Dermis blood vessel endothelial cell (primary cell): ENCODE results near the gene ISL2. TPM values are rescaled to one million over a fixed set of nuclear protein-coding genes. Genes with fewer than 3 reads are reported as not detected.
A peak's percentile ranks its signal among the peaks of the same experiment; 100 is the strongest.
"Not testable (repeated sequence)": the region's sequence is repeated elsewhere in the genome, so short reads cannot be mapped to it uniquely, and the experiment has no call there.

Experiments
- DNase-seq: peaks from one replicate; pipeline ENCODE4 v3.0.0; 2010
- total RNA-seq: library from RNA; depleted of rRNA; stranded (reverse); fragments of >200 nt; gene quantifications from 2 replicates; pipeline ENCODE4 v1.2.3, GENCODE V29; 2014

Gene ISL2
- total RNA-seq: 0.56 and 1.2 TPM in 2 replicates

GRCh38 chr15:76336254-76337058 lies at the start of gene ISL2:
Gene ISL2, plus strand, starts transcription at chr15:76336773. Its CDS starts 111 bp downstream, at chr15:76336884.
- DNase-seq: peak; percentile 70

DNA sequence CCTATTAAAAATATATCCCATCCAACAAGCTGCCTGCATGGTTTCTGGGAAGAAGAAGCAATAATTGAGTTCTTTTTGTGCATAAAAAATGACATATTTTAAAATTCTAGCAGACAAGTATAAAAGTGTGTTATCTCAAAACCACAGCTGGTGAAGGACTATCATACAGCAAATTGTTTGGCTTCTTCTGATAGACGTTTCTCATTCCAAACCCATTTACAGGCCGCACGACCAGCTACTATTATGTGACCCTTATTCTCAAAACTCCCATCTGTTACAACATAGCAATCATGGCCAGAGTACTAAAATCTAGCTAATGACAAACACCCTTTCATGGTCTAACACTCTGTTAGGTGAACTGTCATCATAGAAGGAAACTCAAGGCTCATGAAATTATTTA lies 47.0 kb upstream of the ISL2 start:
- no peak for DNase-seq

- peak; percentile 60 for DNase-seq
Measured at GRCh38 chr15:76293361-76293760, 43.2 kb upstream of the ISL2 start.

DNA sequence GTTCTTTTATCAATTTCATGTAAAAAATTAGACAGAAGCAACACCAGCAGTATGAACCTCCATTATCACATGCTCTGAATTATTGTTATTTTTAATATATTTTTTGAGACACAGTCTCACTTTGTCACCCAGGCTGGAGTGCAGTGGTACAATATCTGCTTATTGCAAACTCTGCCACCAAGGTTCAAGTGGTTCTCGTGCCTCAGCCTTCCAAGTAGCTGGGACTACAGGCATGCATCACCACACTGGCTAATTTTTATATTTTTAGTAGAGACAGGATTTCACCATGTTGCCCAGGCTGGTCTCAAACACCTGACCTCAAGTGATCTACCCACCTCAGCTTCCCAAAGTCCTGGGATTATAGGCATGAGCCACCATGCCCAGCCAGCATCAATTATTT lies 42.1 kb upstream of the ISL2 start:
- DNase-seq: not testable (repeated sequence)

GRCh38 chr15:76296849-76297248 lies 39.7 kb upstream of the ISL2 start:
- no peak for DNase-seq

DNA sequence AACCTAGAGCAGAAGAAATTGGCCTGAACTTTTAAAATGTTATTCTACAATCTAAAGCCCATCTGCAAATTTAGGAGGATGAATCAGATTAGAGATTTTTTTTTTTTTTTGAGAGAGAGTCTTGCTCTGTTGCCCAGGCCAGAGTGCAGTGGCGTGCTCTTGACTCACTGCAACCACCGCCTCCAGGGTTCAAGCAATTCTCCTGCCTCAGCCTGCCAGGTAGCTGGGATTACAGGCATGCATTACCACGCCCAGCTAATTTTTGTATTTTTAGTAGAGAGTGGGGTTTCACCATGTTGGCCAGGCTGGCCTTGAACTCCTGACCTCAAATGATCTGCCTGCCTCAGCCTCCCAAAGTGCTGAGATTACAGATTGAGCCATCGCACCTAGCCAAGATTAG lies 38.6 kb upstream of the ISL2 start:
- DNase-seq: not testable (repeated sequence)

GRCh38 chr15:76298986-76299385 lies 37.6 kb upstream of the ISL2 start:
- no peak for DNase-seq

DNA sequence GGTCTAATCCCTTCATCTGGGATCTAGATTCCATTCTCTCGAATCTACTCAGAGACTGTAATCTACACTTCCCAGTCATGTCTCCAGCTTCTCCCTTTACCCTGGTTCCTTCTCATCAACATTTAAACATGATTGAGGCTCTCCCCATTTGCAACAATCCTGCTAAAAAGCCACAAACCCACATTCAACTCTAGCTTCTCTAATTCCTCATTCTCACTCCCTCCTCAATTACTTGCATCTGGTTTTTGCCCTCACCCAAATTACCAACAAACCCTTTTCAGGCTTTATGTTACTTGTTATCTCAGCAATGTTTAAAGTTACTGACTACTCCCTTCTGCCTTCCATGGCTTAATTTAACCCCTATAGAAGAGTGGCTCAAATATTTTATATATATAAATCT lies 36.8 kb upstream of the ISL2 start:
- DNase-seq: no peak

DNA sequence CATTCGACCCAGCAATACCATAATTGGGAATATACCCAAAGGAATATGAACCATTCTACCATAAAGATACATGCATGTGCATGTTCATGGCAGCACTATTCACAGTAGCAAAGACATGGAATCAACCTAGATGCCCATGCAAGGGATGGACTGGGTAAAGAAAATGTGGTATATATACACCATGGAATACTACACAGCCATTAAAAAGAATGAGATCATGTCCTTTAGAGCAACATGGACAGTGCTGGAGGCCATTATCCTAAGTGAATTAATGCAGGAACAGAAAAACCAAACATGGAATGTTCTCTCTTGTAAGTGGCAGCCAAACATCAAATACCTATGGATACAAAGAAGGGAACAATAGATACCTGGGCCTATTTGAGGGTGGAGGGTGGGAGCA lies 32.7 kb upstream of the ISL2 start:
- no peak for DNase-seq

DNA sequence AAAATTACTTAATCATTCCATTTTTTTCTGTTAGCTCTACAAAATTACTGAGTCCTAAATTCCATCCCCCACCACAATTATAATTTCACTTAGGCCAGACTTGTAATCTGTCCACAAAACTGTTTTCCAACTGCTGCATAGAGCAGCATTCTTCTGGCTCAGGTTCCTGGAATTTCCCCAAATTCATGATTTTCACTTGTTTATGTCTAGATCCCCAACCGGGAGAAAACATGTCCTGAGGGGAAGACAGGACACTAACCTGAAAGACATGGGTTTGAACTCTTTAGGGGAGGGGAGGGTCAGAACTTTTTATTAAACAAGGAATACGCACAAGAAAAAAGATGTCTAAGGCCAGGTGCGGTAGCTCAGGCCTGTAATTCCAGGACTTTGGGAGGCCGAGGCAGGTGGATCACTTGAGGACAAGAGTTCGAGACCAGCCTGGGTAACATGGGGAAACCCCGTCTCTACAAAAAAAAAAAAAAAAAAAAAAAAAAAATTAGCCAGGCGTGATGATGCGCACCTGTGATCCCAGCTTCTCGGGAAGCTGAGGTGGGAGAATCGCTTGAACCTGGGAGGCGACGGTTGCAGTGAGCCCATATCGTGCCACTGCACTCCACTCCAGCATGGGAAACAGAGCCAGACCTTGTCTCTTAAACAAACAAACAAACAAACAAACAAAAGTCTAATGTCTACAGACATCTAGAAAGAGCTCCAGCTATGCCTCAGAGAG lies 26.8 kb upstream of the ISL2 start:
- peak; percentile 24 for DNase-seq

DNA sequence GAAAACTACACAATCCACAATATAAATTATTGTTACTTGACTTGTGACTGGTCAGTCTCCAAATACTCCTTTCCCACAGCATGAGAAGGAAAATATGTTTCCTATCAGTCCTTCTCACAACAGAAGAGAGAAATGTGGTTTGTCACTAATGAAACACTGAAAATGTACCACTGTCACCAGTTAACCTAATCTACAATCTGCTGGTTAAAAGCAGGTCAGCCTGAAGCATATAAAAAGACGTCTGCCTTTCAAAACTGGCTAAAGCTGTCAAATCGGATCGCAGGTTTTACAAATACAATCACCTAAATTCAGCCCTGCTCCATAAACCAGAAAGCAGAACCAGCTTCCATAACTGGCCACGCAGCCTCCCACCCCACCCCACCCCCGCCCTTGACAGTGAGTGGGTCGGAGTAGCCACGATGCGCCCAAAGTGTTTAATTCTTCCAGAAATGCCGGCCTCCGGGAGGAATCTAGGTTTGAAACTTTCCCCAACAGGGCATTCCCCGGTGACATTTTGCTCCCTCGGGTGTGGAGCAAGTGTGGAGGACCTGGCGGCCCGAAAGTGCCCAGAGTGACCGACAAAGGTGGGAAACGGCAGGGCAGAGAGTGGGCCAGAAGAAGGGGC lies 26.0 kb upstream of the ISL2 start:
- peak; percentile 38 for DNase-seq

DNA sequence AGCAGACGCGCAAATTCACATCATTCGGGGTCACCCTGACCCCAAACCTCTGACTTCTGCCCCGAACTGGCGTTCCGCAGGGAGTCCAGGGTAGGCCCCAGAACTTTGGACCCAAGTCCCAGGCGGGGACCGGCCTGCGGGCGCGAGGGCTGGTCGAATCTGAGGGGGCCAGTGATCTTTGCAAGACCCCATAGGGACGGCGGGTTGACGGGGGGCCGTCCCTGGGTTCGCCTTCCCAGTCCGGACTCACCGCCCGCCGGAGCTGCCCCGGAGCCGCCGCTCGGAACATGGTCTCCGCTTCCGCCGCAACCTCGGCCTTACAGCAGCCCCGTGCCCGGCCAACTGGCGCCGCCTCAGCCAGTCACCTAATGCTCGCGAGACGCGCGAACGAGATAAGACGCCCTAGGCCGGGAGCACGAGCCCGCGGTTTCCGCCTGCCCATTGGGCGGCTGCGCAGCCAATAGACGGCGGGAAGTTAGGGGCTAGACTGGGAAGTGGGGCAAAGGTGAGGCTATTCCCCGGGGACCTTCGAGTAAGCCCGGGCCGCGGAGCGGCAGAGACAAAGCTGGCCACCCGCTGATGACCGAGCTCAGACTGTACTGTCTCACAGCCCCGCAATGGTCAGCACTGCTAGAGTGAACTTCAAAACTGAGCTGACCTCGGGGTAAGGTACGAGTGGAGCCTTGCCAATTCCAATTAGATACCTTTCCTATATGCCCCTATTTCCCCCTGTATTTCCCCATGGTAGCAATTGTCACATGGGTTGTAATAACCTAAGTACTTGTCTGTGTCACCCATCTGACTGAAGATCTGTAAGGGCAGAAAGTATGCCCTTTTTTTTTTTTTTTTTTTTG lies 25.2 kb upstream of the ISL2 start, which contains the start of gene ETFA:
Gene ETFA, minus strand, starts transcription at position 370 of the 854 bp plus-strand sequence. Its CDS starts 81 bp downstream, at position 289.
- DNase-seq: peak; percentile 97

GRCh38 chr15:76312540-76313174 lies 23.9 kb upstream of the ISL2 start:
- peak; percentile 46 for DNase-seq

DNA sequence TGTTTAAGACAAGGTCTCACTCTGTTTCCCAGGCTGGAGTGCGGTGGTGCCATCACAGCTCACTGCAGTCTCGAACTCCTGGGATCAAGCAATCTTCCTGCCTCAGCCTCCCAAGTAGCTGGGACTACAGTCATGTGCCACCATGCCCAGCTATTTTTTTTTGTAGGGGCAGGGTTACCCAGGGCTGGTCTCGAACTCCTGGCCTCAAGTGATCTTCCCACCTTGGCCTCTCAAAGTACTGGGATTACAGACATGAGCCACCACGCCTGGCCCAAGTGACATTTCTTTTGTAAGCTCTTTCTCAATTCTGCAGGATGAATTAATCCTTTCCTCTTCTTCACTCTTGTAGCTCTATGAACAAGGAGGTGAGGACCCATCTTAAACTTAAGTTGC lies 23.4 kb upstream of the ISL2 start:
- DNase-seq: not testable (repeated sequence)

- no peak for DNase-seq
Measured at GRCh38 chr15:76313731-76314130, 22.8 kb upstream of the ISL2 start.

- no peak for DNase-seq
Measured at GRCh38 chr15:76320012-76320411, 16.6 kb upstream of the ISL2 start.

DNA sequence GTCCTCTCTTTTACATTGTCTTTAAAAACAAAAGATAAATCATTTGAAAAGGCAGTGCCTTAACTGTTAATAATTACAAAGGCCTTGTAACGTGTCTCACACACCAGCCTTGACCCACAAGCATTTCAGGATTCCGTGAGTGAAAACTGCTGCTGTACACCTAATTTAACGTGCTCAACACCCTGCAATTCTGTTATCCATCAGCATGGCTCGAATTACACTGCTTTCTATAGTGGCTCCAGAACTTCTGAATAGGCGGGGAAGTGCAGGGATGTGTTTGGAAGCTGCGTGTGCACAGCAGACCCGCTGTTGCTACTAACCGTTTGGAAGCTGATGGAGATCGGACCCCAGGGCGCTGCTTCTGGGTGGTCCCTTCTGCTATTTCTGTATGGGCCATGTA lies 15.4 kb upstream of the ISL2 start:
- no peak for DNase-seq

DNA sequence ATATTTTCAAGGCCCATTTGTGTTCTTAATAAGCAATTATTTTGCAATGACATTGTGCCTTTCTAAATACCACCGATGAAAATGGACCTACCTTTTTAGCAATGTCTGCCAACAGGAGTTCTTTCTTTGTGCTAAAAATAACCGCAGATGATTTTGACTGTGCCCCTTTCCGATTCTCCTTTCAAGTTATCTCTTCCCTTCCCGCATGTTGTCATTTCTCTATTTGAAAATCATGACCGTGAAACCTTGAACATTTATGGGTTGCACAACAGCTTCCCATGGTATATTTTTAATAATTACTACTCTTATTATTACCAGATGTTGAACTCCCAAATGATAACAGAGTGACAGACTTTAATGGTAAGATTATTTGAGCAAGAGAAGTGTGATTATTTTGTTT lies 15.0 kb upstream of the ISL2 start:
- DNase-seq: no peak

- DNase-seq: no peak
Measured at GRCh38 chr15:76324066-76324465, 12.5 kb upstream of the ISL2 start.

DNA sequence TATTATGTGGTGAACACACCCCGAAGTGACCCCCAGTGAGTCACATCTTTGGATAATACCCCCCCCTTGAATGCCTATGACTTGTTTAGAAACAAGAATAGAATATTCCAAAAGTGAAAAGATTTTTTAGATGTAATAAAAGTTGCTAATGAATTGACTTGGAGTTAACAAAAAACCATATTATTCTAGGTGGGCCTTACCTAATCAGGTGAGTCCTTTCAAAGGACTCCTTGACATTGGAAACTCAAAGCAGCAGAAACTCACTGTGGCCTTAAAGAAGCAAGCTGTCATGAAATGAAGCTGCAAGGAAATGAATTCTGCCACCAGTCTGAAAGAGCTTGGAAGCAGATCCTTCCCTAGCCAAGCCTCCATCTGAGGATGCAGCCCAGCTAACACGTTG lies 10.9 kb upstream of the ISL2 start:
- DNase-seq: no peak

GRCh38 chr15:76327191-76328105 lies 9.1 kb upstream of the ISL2 start:
- no peak for DNase-seq
